MM.1S (cell line): Measurements from ENCODE around the gene CHCHD6.

Experiments used
- EZH2phosphoT487 ChIP-seq: fragments of 300-600 bp; sonication (generic); IDR thresholded peaks from 2 replicates; pipeline ENCODE4 v1.6.1; 2018; ENCODE audit warnings: antibody characterized with exemption, low read length
- TF ChIP-seq, protein P1 (sequence below): fragments of 300-600 bp; sonication (generic); IDR thresholded peaks from 2 replicates; pipeline ENCODE4 v1.5.1; 2016; ENCODE audit warnings: antibody characterized with exemption, low read length, mixed read lengths

DNA sequence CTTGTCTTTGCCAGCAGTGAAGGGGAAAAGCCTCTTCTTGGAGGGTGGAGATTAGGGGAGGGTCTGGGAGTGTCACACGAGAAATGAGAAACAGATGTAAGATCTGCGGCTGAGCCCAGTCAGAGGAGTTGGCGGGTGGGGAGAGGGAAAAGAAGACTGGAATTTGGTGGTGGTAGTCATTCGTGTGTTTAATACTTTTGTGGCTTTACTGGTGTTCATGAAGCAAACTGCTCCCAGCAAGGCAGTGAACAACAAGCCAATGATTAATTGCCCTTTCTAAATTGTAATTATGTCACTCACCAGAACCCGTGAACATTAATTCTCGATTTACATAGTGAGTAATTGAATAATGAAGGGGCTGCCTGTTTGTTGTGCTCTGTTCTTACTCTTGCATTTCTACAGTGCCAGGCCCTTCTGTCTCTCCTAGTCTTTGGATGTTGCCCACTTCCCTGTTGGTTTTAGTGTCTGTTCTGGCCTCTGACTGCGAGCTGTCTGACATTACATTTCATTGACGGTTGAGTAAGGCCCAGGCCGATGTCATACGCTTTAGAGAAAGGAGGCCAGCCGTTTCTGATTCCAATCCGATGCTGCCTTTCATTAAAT, 78.0 kb downstream of the CHCHD6 start:
- TF ChIP-seq EZH2phosphoT487, result no peak
- TF ChIP-seq, protein P1, sequence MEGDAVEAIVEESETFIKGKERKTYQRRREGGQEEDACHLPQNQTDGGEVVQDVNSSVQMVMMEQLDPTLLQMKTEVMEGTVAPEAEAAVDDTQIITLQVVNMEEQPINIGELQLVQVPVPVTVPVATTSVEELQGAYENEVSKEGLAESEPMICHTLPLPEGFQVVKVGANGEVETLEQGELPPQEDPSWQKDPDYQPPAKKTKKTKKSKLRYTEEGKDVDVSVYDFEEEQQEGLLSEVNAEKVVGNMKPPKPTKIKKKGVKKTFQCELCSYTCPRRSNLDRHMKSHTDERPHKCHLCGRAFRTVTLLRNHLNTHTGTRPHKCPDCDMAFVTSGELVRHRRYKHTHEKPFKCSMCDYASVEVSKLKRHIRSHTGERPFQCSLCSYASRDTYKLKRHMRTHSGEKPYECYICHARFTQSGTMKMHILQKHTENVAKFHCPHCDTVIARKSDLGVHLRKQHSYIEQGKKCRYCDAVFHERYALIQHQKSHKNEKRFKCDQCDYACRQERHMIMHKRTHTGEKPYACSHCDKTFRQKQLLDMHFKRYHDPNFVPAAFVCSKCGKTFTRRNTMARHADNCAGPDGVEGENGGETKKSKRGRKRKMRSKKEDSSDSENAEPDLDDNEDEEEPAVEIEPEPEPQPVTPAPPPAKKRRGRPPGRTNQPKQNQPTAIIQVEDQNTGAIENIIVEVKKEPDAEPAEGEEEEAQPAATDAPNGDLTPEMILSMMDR, result no peak
